ENCODE results near the gene ATP6V0D1. TPM values are rescaled to one million over a fixed set of nuclear protein-coding genes. Genes with fewer than 3 reads are reported as not detected.

ATP6V0D1 gene
- polyA plus RNA-seq, 1 donor from 2014 or later = 188 TPM

- no peak overlapping the region for H3K4me2 ChIP-seq (ENCODE audit: low read length)
- H3K9me3 ChIP-seq (ENCODE audit: low read length) = no peaks in the 10 kb centered on the region
- no peaks in the 10 kb centered on the region for H3K27me3 ChIP-seq (ENCODE audit: insufficient read depth, low read depth, low read length)
- H3K9ac ChIP-seq (ENCODE audit: low read length) = no peak overlapping the region
- H3F3A ChIP-seq (ENCODE audit: insufficient read depth, low read length, poor library complexity, severe bottlenecking) = no peaks in the 10 kb centered on the region
- H3K4me3 ChIP-seq (ENCODE audit: low read length) = no peak overlapping the region
- no peaks in the 10 kb centered on the region for H3K36me3 ChIP-seq (ENCODE audit: insufficient read depth, low read length)
- H3K79me2 ChIP-seq (replicated peaks; ENCODE audit: insufficient read depth, low read length) = no peaks in the 10 kb centered on the region
- H2AFZ ChIP-seq (ENCODE audit: low read depth, low read length) = no peak overlapping the region
- no peak for TF ChIP-seq POLR2AphosphoS5 (IDR thresholded peaks at IDR 0.05)
- no peak for TF ChIP-seq RAD21 (conservative IDR thresholded peaks at IDR 0.05)
- TF ChIP-seq EP300 (conservative IDR thresholded peaks at IDR 0.05; ENCODE audit: poor library complexity, severe bottlenecking) = no peak
- TF ChIP-seq REST (IDR thresholded peaks at IDR 0.05; ENCODE audit: borderline replicate concordance) = no peak
- TF ChIP-seq SMC3 (conservative IDR thresholded peaks at IDR 0.05; ENCODE audit: poor library complexity) = no peak
- TF ChIP-seq EZH2 (IDR thresholded peaks at IDR 0.05; ENCODE audit: borderline replicate concordance, insufficient read depth, low read length, poor library complexity, severe bottlenecking) = no peak
- TF ChIP-seq CTCF (IDR thresholded peaks at IDR 0.05; ENCODE audit: poor library complexity, severe bottlenecking) = no peak
- no peak for TF ChIP-seq TAF1 (IDR thresholded peaks at IDR 0.05; ENCODE audit: low read depth)
- no peak for TF ChIP-seq MXI1 (conservative IDR thresholded peaks at IDR 0.05; ENCODE audit: poor library complexity, severe bottlenecking)
- H3K9me2 ChIP-seq (ENCODE audit: insufficient read depth, low read length) = no peaks in the 10 kb centered on the region
- no peak overlapping the region for H3K27ac ChIP-seq (ENCODE audit: low read length)
- no peaks in the 10 kb centered on the region for H4K20me1 ChIP-seq (ENCODE audit: insufficient read depth)
Observed at GRCh38 chr16:67517661-67518423, 36.9 kb upstream of the ATP6V0D1 start.

- H4K20me1 ChIP-seq (ENCODE audit: insufficient read depth) = no peaks in the 10 kb centered on the region
- H3K9me3 ChIP-seq (ENCODE audit: low read length) = no peaks in the 10 kb centered on the region
- H2AFZ ChIP-seq (ENCODE audit: low read depth, low read length) = no peak overlapping the region
- no peaks in the 10 kb centered on the region for H3F3A ChIP-seq (ENCODE audit: insufficient read depth, low read length, poor library complexity, severe bottlenecking)
- H3K4me3 ChIP-seq (ENCODE audit: low read length) = no peak overlapping the region
- H3K36me3 ChIP-seq (ENCODE audit: insufficient read depth, low read length) = no peaks in the 10 kb centered on the region
- no peaks in the 10 kb centered on the region for H3K9me2 ChIP-seq (ENCODE audit: insufficient read depth, low read length)
- H3K27ac ChIP-seq (ENCODE audit: low read length) = no peak overlapping the region
- no peak overlapping the region for H3K4me2 ChIP-seq (ENCODE audit: low read length)
- no peaks in the 10 kb centered on the region for H3K79me2 ChIP-seq (replicated peaks; ENCODE audit: insufficient read depth, low read length)
- no peak for TF ChIP-seq CTCF (IDR thresholded peaks at IDR 0.05; ENCODE audit: poor library complexity, severe bottlenecking)
- no peak for TF ChIP-seq RAD21 (conservative IDR thresholded peaks at IDR 0.05)
- no peak for TF ChIP-seq TAF1 (IDR thresholded peaks at IDR 0.05; ENCODE audit: low read depth)
- TF ChIP-seq POLR2AphosphoS5 (IDR thresholded peaks at IDR 0.05) = no peak
- TF ChIP-seq SMC3 (conservative IDR thresholded peaks at IDR 0.05; ENCODE audit: poor library complexity) = no peak
- TF ChIP-seq MXI1 (conservative IDR thresholded peaks at IDR 0.05; ENCODE audit: poor library complexity, severe bottlenecking) = no peak
- TF ChIP-seq EZH2 (IDR thresholded peaks at IDR 0.05; ENCODE audit: borderline replicate concordance, insufficient read depth, low read length, poor library complexity, severe bottlenecking) = no peak
- TF ChIP-seq EP300 (conservative IDR thresholded peaks at IDR 0.05; ENCODE audit: poor library complexity, severe bottlenecking) = no peak
- TF ChIP-seq REST (IDR thresholded peaks at IDR 0.05; ENCODE audit: borderline replicate concordance) = no peak
- no peak overlapping the region for H3K9ac ChIP-seq (ENCODE audit: low read length)
- no peaks in the 10 kb centered on the region for H3K27me3 ChIP-seq (ENCODE audit: insufficient read depth, low read depth, low read length)
Observed at GRCh38 chr16:67517155-67517445, 36.1 kb upstream of the ATP6V0D1 start.
